NCI-H2196 (cell line): ENCODE results near the gene ACAT2.
"Not testable (repeated sequence)": the region's sequence is repeated elsewhere in the genome, so short reads cannot be mapped to it uniquely, and the experiment has no call there.

Experiments used
- DNase-seq: peaks from one replicate; lab custom pipeline; 2025; ENCODE audit not compliant: unreplicated experiment; lab: John Stamatoyannopoulos, UW

The ACAT2 gene

GRCh38 chr6:159761873-159762680 is at the start of gene ACAT2:
Gene ACAT2 (plus strand): TSS chr6:159762045. CDS start chr6:159762088, 43 bp downstream.
- DNase-seq, result peak; percentile 85

DNA sequence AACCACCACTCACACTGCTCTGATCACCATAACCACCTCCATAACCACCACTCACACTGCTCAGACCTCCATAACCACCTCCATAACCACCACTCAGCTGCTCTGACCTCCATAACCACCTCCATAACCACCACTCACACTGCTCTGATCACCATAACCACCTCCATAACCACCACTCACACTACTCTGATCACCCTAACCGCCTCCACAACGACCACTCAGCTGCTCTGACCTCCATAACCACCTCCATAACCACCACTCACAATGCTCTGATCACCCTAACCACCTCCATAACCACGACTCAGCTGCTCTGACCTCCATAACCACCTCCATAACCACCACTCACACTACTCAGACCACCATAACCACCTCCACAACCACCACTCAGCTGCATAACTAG is 49.5 kb upstream of the ACAT2 start:
- not testable (repeated sequence) for DNase-seq

DNA sequence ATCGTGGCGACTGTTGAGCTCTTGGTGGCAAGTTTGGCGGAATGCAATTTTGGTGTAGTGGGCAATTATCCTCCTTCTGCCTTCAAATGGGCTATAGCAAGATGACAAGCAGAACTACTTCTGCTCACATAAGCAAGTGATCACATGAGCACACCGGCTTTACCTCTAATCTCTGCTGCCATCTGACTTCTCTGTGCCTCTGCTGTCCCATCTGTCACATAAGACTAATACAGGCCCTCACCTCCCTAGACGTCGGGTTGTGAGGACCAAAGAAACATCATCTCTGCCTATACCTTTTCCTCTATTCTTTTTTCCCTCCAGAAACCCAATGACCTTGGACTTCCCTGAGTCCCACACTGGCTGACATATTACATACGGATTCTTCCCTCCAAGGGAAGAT is 47.9 kb upstream of the ACAT2 start:
- DNase-seq, result no peak

- DNase-seq, result no peak
These were observed 47.4 kb upstream of the ACAT2 start for GRCh38 chr6:159714404-159714803.

DNA sequence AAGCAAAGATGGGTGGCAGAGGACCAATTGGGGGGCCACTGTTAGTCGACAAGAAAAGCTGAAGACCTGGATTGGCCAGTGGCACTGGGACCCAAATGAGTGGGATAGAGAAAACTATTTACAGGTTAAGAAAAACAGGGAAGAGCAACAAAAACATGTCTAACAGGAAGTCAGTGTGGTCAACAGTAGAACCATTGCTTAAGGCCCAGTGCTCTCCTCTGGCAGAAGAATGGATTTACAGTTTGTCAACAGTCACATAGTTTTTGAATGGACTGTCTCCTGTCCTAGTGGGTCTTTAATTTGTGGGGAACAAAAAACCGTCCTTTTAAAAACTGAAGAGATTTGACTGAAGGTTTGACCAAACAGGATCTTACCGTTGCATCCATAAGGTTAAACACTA is 46.7 kb upstream of the ACAT2 start:
- no peak for DNase-seq

DNA sequence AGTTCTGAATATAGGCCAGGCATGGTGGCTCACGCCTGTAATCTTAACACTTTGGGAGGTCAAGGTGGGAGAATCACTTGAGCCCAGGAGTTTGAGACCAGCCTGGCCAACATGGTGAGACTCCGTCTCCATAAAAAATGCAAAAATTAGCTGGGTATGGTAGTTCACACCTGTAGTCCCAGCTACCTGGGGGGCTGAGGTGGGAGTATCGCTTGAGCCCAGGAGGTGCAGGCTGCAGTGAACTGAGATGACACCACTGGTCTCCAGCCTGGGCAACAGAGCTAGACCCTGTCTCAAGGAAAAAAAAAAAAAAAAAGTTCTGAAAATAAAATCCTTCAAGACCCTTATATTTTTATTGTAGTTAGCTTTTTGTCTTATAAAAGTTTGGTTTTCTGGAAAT is 46.2 kb upstream of the ACAT2 start:
- DNase-seq, result no peak

DNA sequence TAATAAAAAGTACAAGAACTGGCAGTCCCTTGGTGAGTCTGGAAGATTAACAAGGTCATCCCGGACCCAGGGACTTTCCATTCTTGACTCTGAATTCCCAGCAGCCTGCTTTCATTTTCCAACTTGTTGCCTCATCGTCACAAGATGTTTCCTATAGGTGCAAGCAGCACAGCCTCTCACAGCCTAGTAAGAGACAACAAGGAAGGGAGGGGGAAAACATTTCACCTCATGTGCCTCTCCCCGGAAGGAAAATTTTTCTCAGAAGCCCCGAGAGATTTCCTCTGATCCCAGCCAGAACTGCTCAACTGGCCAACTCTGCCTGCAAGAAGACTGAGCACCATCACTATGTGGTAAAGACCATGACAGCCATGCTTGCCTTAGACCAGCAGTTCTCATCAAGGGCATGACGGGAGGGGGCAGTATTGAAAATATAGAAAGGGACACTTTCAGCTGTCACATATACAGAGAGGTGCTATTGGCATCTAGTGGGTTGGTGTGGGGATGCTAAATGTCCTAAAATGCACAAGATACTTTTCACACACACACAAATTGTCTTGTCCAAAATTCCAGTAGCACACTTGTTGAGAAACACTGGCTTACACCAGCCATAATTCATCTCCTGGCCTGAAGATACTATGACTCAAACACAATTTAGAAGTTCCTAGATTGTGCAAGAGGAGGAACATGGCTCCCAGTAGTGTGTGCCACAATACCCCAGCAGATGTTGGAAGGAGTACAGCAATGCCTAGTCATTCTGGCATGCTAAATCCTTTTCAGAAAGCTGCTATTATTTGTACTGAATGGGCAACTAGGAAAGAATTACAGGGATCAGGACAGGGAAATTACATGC is 45.4 kb upstream of the ACAT2 start:
- no peak for DNase-seq

DNA sequence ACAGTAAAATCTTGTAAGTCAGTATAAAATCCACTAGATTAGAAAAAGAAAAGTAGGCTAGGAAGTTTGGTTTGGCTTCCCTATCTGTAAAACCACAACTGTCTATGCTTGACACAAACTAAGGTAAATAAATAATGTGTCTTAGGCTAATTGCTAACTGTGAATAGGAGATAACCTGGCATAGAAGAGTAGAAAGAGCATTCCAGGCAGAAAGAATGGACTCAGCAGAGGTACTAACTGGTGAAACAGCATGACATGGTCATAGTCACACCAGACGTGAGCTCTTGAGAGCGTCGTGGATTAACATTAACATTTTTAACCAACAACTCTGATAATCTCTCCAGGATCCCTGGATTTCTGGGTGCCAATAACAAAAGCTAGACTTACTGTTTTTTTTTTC is 43.2 kb upstream of the ACAT2 start:
- DNase-seq, result no peak

- no peak for DNase-seq
These were observed 42.6 kb upstream of the ACAT2 start for GRCh38 chr6:159719287-159719686.

DNA sequence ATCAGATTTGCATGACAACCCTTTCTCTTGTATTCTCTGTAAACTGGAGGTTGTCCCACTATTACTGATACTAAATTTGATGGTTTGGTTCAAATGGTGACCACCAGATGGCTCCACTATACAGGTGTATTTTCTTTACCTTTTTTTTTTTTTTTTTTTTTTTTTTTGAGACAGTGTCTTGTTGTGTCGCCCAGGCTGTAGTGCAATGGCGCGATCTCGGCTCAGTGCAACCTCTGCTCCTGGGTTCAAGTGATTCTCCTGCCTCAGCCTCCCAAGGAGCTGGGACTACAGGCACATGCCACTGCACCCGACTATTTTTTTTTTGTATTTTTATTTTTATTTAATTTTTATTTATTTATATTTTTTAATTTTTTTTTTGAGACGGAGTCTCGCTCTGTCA is 41.1 kb upstream of the ACAT2 start:
- DNase-seq, result peak; percentile 25

- DNase-seq, result not testable (repeated sequence)
These were observed 39.9 kb upstream of the ACAT2 start for GRCh38 chr6:159721981-159722380.

DNA sequence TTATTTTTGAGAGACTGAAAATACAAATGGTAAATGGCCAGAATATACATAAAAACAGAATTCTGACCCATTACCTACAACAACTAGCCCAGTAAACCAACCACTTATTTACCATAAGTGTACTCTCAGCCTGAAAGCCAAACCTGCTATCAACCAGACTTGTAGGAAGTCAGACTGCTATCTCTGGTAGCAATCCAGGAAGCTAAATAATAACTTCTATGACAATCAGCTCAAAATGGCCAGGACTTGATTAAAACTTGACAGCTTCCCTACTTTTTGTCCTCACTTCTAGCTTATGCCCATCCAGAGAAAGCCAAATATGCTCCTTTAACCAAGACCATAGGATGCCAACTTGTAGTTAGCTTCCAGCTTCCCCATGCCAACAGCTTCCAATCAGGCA is 39.2 kb upstream of the ACAT2 start:
- DNase-seq, result no peak

GRCh38 chr6:159723259-159723658 is 38.6 kb upstream of the ACAT2 start:
- no peak for DNase-seq

- no peak for DNase-seq
These were observed 37.1 kb upstream of the ACAT2 start for GRCh38 chr6:159724778-159725177.

DNA sequence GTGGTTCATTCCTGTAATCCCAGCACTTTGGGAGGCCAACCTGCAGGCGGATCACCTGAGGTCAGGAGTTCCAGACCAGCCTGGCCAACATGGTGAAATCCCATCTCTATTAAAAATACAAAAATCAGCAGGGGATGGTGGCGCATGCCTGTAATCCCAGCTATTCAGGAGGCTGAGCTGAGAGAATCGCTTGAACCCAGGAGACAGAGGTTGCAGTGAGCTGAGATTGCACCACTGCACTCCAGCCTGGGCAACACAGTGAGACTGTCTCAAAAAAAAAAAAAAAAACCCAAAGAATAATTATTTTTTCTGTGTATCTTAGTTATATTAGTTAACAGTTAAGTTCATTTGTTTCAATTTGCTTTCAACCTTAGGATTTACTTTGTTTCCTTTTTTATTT is 36.6 kb upstream of the ACAT2 start:
- DNase-seq, result not testable (repeated sequence)

GRCh38 chr6:159726255-159726917 is 35.5 kb upstream of the ACAT2 start:
- no peak for DNase-seq

GRCh38 chr6:159726918-159727716 is 34.7 kb upstream of the ACAT2 start, which contains the start of gene WTAP:
Gene WTAP (plus strand): TSS chr6:159727506. CDS start chr6:159736266, 8,760 bp downstream.
- DNase-seq, result peak; percentile 80

DNA sequence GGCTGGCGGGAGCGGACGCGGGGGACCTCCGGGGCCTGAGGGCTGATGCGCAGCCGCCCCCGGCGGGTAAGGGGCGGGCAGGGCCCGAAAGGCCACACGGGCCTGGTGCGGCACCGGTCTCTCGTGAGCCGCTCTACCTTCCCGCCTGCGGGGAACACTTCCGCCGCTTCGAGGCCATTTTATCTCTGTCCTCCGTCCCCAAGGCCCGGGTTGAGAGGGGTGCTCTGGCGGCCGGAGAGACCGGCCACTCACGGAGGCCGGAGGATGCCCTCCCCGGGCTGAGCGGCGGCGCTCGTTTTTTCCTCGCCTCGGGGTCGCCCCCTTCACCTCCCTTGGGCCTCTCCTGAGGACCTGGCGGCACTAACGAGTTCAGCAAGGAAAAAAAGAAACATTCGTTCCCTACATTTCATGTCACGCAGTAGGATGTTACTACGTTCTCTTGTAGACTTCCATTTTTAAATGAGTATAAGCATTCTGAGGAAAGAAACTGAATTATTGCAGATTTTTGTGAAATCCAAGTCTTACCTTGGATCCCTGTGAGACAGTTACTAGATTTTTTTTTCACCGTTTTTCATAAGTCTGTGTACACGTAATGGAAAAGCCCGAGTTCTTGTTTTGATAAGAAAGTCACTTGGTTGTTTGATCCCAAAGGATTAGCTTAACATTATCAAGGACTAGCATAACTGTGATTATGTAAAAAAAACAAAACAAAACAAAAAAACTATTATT is 34.0 kb upstream of the ACAT2 start:
- DNase-seq, result no peak

- no peak for DNase-seq
These were observed 33.3 kb upstream of the ACAT2 start for GRCh38 chr6:159728531-159728964.
